ENCODE measurements around the gene TRAPPC13. TPM values are rescaled to one million over a fixed set of nuclear protein-coding genes. Genes with fewer than 3 reads are reported as not detected.

TRAPPC13 gene
- total RNA-seq, 1 donor, result 28.0 TPM

DNA sequence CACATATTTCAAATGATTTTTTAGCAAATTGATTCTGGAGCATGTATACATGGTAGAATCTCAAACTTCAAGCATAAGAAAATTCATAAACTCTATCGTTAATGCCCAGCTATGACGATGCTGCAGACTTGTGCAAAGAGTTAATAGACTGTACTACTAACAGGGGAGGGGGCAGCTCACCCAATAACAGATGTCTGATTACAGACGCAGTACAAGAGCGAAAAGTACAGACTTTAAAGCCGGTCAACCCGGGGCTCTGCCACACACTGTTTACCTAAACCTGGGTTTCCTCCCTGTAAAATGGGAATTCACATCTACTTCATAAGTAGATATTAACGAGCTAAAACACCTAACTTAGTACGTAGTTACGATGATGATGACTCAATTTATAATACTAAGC, 1.3 kb upstream of the TRAPPC13 start:
- peak; percentile 5 for DNase-seq (ENCODE audit: low read depth)
- TF ChIP-seq, protein P1, sequence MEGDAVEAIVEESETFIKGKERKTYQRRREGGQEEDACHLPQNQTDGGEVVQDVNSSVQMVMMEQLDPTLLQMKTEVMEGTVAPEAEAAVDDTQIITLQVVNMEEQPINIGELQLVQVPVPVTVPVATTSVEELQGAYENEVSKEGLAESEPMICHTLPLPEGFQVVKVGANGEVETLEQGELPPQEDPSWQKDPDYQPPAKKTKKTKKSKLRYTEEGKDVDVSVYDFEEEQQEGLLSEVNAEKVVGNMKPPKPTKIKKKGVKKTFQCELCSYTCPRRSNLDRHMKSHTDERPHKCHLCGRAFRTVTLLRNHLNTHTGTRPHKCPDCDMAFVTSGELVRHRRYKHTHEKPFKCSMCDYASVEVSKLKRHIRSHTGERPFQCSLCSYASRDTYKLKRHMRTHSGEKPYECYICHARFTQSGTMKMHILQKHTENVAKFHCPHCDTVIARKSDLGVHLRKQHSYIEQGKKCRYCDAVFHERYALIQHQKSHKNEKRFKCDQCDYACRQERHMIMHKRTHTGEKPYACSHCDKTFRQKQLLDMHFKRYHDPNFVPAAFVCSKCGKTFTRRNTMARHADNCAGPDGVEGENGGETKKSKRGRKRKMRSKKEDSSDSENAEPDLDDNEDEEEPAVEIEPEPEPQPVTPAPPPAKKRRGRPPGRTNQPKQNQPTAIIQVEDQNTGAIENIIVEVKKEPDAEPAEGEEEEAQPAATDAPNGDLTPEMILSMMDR (IDR thresholded peaks at IDR 0.05; ENCODE audit: insufficient read depth, low read length), result no peak

DNA sequence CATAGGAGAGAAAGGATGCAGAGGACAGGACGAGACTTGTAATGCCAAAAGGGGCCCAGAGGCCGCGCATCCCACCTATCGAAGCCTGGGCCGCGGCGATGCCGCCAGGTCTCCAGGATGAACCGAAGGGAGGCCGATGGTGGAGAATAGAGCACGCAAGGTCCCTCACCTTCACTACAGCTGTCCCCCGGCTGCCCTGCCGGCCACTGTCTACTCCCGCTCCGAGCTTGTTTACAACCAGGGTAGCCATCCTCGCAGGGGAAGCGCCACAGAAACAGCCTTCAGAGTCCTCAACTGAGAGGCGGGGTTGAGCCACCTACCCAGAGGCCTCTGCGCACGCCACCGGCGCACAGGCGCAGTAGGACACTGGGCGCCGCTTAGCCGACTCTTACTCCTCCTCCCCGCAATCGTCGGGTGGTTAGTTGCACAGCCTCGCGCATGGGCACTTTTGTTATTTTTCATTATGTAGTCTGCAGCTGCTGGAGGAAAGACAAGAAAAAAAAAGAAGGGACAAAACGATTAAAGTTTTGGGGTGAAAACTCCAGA, 729 bp upstream of the TRAPPC13 start, which contains the start of gene TRIM23:
Gene TRIM23, minus strand, starts transcription at position 309 of the 546 bp plus-strand sequence. Its CDS starts 59 bp downstream, at position 250.
- DNase-seq (ENCODE audit: low read depth), result peak; percentile 92
- H3K4me3 ChIP-seq (ENCODE audit: low read depth, low read length), result peak within 1 kb of the TSS; percentile 97
- TF ChIP-seq, protein P1 (IDR thresholded peaks at IDR 0.05; ENCODE audit: insufficient read depth, low read length), result no peak

More for the DNA sequence above, 1.3 kb upstream of the TRAPPC13 start:
- H3K4me3 ChIP-seq (ENCODE audit: low read depth, low read length), result peak overlapping the region; percentile 97

DNA sequence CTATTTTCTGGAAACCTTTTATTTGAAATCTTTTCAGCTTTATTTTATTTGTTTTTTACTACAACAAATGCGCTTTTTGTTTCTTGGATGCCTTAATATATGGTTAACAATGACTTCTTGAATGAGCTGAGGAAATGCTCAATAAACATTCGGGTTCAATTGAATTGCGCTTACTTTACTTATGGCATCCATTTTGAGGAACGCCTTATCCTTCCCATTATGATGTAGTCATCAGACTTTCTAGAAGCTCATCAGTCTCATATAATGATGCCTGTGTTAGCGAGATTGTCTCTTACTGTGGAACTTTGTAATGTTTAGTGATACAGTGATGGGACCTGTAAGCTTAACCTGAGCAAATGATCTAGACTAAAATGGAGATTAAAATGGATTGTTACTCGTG, 916 bp downstream of the TRAPPC13 start:
- peak overlapping the region; percentile 97 for H3K4me3 ChIP-seq (ENCODE audit: low read depth, low read length)
- TF ChIP-seq, protein P1 (IDR thresholded peaks at IDR 0.05; ENCODE audit: insufficient read depth, low read length), result no peak
- peak; percentile 6 for DNase-seq (ENCODE audit: low read depth)

DNA sequence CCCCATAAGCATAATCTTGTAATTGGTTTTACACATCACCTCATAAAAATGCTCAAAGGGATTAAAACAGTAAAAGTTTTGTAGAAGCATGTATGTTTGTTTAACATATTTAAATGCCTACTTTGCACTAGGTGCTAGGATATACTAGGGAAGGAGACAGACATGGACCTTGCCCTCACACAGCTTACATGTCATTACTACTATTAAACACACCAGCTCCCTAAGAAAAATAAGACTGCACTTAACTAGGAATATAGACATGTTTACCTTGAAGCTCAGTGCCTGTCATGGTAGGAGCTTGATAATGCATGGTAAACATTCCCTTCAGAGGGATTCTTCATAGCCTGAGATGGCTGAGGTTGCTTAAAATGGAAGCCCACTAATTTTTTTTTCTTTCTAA, 6.2 kb downstream of the TRAPPC13 start:
- TF ChIP-seq, protein P1 (IDR thresholded peaks at IDR 0.05; ENCODE audit: insufficient read depth, low read length), result no peak
- no peak for DNase-seq (ENCODE audit: low read depth)
- H3K4me3 ChIP-seq (ENCODE audit: low read depth, low read length), result no peak overlapping the region

DNA sequence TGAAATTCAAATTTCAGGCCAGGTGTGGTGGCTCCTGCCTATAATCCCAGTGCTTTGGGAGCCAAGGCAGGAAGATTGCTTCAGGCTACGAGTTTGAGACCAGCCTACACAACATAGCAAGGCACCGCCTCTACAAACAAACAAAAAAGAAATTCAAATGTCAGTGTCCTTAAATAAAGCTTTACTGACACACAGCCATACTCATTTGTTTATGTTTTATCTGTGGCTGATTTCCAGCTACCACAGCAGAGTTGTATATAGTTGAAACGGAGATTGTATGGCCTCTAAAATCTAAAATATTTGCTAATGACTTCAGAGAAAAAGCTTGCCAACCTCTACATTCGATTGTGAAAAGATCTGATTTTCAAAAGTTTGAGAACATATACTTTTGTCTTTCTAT, 15.4 kb downstream of the TRAPPC13 start:
- TF ChIP-seq, protein P1 (IDR thresholded peaks at IDR 0.05; ENCODE audit: insufficient read depth, low read length), result no peak
- DNase-seq (ENCODE audit: low read depth), result no peak

DNA sequence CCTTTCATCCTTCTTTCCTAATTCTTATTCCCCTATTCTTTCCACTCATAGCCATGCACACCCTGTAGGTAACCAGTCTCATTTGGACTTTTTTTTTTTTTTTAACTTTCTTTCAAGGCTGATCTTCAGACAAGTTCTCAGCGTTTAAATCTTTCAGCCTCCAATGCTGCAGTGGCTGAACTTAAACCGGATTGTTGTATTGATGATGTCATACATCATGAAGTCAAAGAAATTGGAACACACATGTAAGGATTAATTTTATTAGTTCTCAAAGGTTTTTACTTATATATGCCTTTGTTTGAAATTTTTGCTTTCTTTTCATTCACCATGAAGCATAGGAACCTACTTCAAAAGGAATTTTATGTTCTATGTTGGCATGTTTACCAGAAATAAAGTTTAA, 22.1 kb downstream of the TRAPPC13 start:
- no peak for DNase-seq (ENCODE audit: low read depth)
- TF ChIP-seq, protein P1 (IDR thresholded peaks at IDR 0.05; ENCODE audit: insufficient read depth, low read length), result no peak
- no peak overlapping the region for H3K4me3 ChIP-seq (ENCODE audit: low read depth, low read length)

More for the DNA sequence above, 15.4 kb downstream of the TRAPPC13 start:
- H3K4me3 ChIP-seq (ENCODE audit: low read depth, low read length), result no peak overlapping the region

DNA sequence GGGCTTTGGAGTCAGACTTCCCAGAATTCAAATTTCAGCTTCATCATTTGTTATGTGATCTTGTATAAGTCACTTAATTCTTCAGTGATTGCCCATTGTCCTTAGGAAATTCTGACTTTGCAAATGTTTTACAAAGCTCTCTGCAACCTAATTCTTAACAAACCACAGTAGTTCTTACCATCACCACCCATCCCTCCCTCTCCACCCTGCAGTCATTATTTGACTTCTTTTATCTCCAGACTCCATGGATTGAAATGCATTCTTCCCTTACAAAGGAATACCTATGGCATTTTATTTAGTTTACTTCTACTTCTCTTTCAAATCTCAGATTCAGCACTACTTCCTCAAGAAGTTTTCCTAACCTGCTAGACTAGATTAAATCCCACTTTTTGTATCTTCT, 23.1 kb downstream of the TRAPPC13 start:
- no peak for DNase-seq (ENCODE audit: low read depth)
- TF ChIP-seq, protein P1 (IDR thresholded peaks at IDR 0.05; ENCODE audit: insufficient read depth, low read length), result no peak
- no peak overlapping the region for H3K4me3 ChIP-seq (ENCODE audit: low read depth, low read length)
